SU-DHL-6 (cell line): ENCODE results near the gene PGLYRP4.

Source experiments
- EZH2phosphoT487 ChIP-seq: fragments of 200-600 bp; sonication (generic), shearing (Covaris generic); conservative IDR thresholded peaks from 2 replicates; pipeline ENCODE4 v1.6.1; 2018; ENCODE audit warnings: mild to moderate bottlenecking, antibody characterized with exemption, low read length, moderate library complexity, mixed read lengths
- TF ChIP-seq, protein P1 (sequence below): fragments of 200-600 bp; sonication (generic); IDR thresholded peaks from one replicate; pipeline ENCODE4 v1.5.1; 2017; ENCODE audit warnings: antibody characterized with exemption, mild to moderate bottlenecking, low read length, moderate library complexity; ENCODE audit not compliant: insufficient read depth, poor library complexity, severe bottlenecking

DNA sequence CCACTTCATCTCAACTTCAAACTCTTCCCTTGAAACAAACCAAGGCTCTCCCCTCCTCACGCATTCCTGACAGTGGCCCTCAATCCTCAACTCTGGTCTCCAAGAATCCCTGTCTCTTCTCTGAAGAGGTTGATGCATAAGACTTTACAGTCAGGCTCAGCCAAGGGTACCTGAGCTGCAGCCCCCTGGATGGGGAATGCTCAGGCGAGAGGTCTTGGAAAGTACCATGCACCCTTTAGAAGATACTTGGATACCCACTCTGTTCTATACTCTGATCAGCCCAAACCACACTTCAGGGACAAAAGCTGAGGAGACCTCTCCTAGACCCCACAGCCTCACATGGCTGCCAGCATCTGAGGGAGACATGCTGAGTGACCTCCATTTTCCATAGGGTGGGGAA lies 35.4 kb downstream of the PGLYRP4 start:
- TF ChIP-seq, protein P1, sequence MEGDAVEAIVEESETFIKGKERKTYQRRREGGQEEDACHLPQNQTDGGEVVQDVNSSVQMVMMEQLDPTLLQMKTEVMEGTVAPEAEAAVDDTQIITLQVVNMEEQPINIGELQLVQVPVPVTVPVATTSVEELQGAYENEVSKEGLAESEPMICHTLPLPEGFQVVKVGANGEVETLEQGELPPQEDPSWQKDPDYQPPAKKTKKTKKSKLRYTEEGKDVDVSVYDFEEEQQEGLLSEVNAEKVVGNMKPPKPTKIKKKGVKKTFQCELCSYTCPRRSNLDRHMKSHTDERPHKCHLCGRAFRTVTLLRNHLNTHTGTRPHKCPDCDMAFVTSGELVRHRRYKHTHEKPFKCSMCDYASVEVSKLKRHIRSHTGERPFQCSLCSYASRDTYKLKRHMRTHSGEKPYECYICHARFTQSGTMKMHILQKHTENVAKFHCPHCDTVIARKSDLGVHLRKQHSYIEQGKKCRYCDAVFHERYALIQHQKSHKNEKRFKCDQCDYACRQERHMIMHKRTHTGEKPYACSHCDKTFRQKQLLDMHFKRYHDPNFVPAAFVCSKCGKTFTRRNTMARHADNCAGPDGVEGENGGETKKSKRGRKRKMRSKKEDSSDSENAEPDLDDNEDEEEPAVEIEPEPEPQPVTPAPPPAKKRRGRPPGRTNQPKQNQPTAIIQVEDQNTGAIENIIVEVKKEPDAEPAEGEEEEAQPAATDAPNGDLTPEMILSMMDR: no peak
- no peak for TF ChIP-seq EZH2phosphoT487
